GM23338 (cell line): ENCODE measurements around the gene FAM53B. TPM values are rescaled to one million over a fixed set of nuclear protein-coding genes. Genes with fewer than 3 reads are reported as not detected.

ENCODE experiments used
- ATAC-seq: fragments of 200-7000 bp; cut with Tn5 transposase; 3 replicates; pipeline ENCODE4 v1.9.1; 2020
- DNase-seq: peaks from one replicate; pipeline ENCODE4 v3.0.0-alpha.2; 2015; ENCODE audit warnings: low spot score
- H2AFZ ChIP-seq: fragments of 200-600 bp; sonication (generic); 2 replicates; pipeline ENCODE4 v1.8.0; 2016; ENCODE audit warnings: antibody characterized with exemption, mild to moderate bottlenecking, moderate library complexity
- H3F3A ChIP-seq: fragments of 200-600 bp; sonication (generic); replicated peaks from 2 replicates; pipeline ENCODE4 v1.8.0; 2017; ENCODE audit warnings: antibody characterized with exemption, mixed run types, low read depth
- H3K27ac ChIP-seq: fragments of 200-600 bp; sonication (generic); 2 replicates; pipeline ENCODE4 v1.6.1; 2016; ENCODE audit warnings: low read depth
- H3K27me3 ChIP-seq: fragments of 200-600 bp; sonication (generic); 2 replicates; pipeline ENCODE4 v1.8.0; 2016; ENCODE audit warnings: mild to moderate bottlenecking, mixed run types, moderate library complexity; ENCODE audit not compliant: insufficient read depth
- H3K36me3 ChIP-seq: fragments of 200-600 bp; sonication (generic); 2 replicates; pipeline ENCODE4 v1.8.0; 2016; ENCODE audit warnings: mild to moderate bottlenecking; ENCODE audit not compliant: insufficient read depth
- H3K4me1 ChIP-seq: fragments of 200-600 bp; sonication (generic); 2 replicates; pipeline ENCODE4 v1.8.0; 2016; ENCODE audit warnings: mild to moderate bottlenecking, moderate library complexity; ENCODE audit not compliant: insufficient read depth
- H3K4me2 ChIP-seq: fragments of 200-600 bp; sonication (generic); 2 replicates; pipeline ENCODE4 v1.7.1; 2017; ENCODE audit warnings: mixed run types
- H3K4me3 ChIP-seq: fragments of 200-600 bp; sonication (generic); 2 replicates; pipeline ENCODE4 v1.6.1; 2016; ENCODE audit warnings: mixed run types
- H3K79me2 ChIP-seq: fragments of 200-600 bp; sonication (generic); replicated peaks from 2 replicates; pipeline ENCODE4 v1.8.0; 2017; ENCODE audit warnings: mild to moderate bottlenecking; ENCODE audit not compliant: insufficient read depth
- H3K9me2 ChIP-seq: fragments of 200-600 bp; sonication (generic); 2 replicates; pipeline ENCODE4 v1.8.0; 2017; ENCODE audit not compliant: insufficient read depth
- H4K20me1 ChIP-seq: fragments of 200-600 bp; sonication (generic); replicated peaks from 2 replicates; pipeline ENCODE4 v1.8.0; 2017; ENCODE audit warnings: mild to moderate bottlenecking; ENCODE audit not compliant: insufficient read depth
- H3K27ac Mint-ChIP-seq: 2 replicates; pipeline ENCODE4 v1.8.0; 2020; ENCODE audit warnings: inconsistent platforms, mild to moderate bottlenecking, moderate library complexity, mixed read lengths
- H3K27me3 Mint-ChIP-seq: 3 replicates; pipeline ENCODE4 v1.8.0; 2022; ENCODE audit warnings: low read depth, mild to moderate bottlenecking, moderate library complexity, mixed read lengths, inconsistent platforms; ENCODE audit not compliant: insufficient read depth, poor library complexity
- H3K36me3 Mint-ChIP-seq: 3 replicates; pipeline ENCODE4 v1.8.0; 2021; ENCODE audit warnings: low read depth, mild to moderate bottlenecking, inconsistent platforms, moderate library complexity, mixed read lengths
- H3K4me1 Mint-ChIP-seq: 3 replicates; pipeline ENCODE4 v1.8.0; 2020; ENCODE audit warnings: mild to moderate bottlenecking, inconsistent platforms, mixed read lengths
- H3K4me3 Mint-ChIP-seq: 3 replicates; pipeline ENCODE4 v1.8.0; 2021; ENCODE audit warnings: moderate library complexity, mild to moderate bottlenecking, inconsistent platforms, mixed read lengths
- H3K9me3 Mint-ChIP-seq: 3 replicates; pipeline ENCODE4 v1.8.0; 2020; ENCODE audit warnings: moderate library complexity, mild to moderate bottlenecking, inconsistent platforms, mixed read lengths
- CREB1 ChIP-seq: fragments of 250-450 bp; sonication (Bioruptor Pico); IDR thresholded peaks from 2 replicates; pipeline ENCODE4 v1.5.0; 2020; ENCODE audit warnings: low read depth, mild to moderate bottlenecking, moderate library complexity
- EZH2 ChIP-seq: fragments of 200-600 bp; sonication (generic); IDR thresholded peaks from one replicate; pipeline ENCODE4 v1.8.0; 2017; ENCODE audit warnings: antibody characterized with exemption, mild to moderate bottlenecking, low read depth; ENCODE audit not compliant: unreplicated experiment
- EZH2phosphoT487 ChIP-seq: fragments of 200-600 bp; sonication (generic); IDR thresholded peaks from one replicate; pipeline ENCODE4 v1.8.1; 2018; ENCODE audit warnings: antibody characterized with exemption; ENCODE audit not compliant: unreplicated experiment
- NANOG ChIP-seq: IDR thresholded peaks from 2 replicates; pipeline ENCODE4 v1.6.1; 2016; ENCODE audit warnings: antibody characterized with exemption, borderline replicate concordance
- POLR2AphosphoS5 ChIP-seq: IDR thresholded peaks from 2 replicates; pipeline ENCODE4 v1.6.1; 2016; ENCODE audit warnings: antibody characterized with exemption, low read depth
- ZNF114 ChIP-seq: fragments of 250-450 bp; sonication (Bioruptor Pico); IDR thresholded peaks from 2 replicates; pipeline ENCODE4 v1.5.0; 2020; ENCODE audit warnings: mild to moderate bottlenecking, moderate library complexity
- ZNF331 ChIP-seq: fragments of 250-450 bp; sonication (Bioruptor Pico); IDR thresholded peaks from 2 replicates; pipeline ENCODE4 v1.5.0; 2020; ENCODE audit warnings: low read depth, mild to moderate bottlenecking, moderate library complexity
- polyA plus RNA-seq: library from polyadenylated mRNA; unstranded; fragments of >200 nt; fragmentation: Nextera tagmentation; extraction: Ambion mirVana; gene quantifications from 2 replicates; pipeline ENCODE4 v1.2.1, GENCODE V29; 2016
- total RNA-seq: library from RNA; depleted of rRNA; stranded (reverse); fragments of >200 nt; shearing (Covaris generic); gene quantifications from 2 replicates; pipeline ENCODE4 v1.2.3, GENCODE V29; 2014
- TF ChIP-seq, protein P1 (sequence below): IDR thresholded peaks from 2 replicates; pipeline ENCODE4 v1.6.1; 2016; ENCODE audit warnings: antibody characterized with exemption
- TF ChIP-seq, protein P2 (sequence below), 2 experiments: fragments of 200-600 bp in 1 of 2; sonication (generic) in 1 of 2; conservative IDR thresholded peaks; 2 replicates each; pipeline versions ENCODE4 v1.5.1 to v1.6.1; 2016 to 2017; ENCODE audit warnings: antibody characterized with exemption in 2 of 2, low read depth in 2 of 2, mild to moderate bottlenecking in 2 of 2, moderate library complexity in 1 of 2
- TF ChIP-seq, protein P3 (sequence below): fragments of 250-450 bp; sonication (Bioruptor Pico); IDR thresholded peaks from 2 replicates; pipeline ENCODE4 v1.5.0; 2020; ENCODE audit warnings: mild to moderate bottlenecking, moderate library complexity

Gene FAM53B
- total and polyA plus RNA-seq, 2 experiments from 2014 or later = 3.0 to 20.3 TPM

DNA sequence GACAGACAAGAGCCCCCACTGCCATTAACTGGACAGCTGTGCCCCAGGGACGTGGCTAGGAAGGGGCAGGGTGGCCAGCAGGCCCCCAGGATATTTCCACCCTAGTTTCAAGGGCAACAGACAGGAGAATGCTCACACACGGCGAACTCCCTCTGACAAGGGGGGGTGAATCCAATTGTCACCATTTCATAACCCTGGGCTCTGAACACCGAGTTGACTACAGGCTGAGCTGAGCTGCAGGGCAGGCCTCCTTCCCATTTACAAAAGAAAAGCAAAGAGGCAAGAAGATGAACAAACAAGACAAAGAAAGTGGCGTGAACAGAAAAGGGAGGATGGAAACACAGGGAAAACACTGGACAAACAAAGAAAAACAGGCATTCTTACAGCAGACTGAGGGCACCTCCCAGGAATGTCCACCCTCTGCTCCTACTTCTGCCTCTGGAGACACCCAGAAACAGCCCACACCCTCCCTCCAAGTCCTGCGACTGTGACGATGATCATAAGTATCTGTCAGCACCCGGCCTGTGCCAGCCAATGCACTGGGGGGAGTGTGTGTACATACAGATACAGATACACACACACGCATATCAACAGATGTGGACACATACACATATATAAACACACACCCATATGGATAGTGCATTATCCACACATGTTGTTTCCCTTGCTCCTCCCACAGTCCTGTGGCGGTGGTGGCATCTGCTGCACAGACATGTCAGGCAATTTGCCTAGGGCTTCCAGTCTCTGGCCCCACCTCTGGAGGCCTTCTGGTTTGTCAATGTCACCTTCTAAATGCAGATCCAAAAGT is 66.2 kb downstream of the FAM53B start:
- ATAC-seq (no peak), DNase-seq (no peak)
- TF ChIP-seq, protein P1, sequence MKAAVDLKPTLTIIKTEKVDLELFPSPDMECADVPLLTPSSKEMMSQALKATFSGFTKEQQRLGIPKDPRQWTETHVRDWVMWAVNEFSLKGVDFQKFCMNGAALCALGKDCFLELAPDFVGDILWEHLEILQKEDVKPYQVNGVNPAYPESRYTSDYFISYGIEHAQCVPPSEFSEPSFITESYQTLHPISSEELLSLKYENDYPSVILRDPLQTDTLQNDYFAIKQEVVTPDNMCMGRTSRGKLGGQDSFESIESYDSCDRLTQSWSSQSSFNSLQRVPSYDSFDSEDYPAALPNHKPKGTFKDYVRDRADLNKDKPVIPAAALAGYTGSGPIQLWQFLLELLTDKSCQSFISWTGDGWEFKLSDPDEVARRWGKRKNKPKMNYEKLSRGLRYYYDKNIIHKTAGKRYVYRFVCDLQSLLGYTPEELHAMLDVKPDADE = no peak
- Histone ChIP-seq H3K4me2 (no peak overlapping the region), H3K27me3 (no peaks in the 10 kb centered on the region), H3K27ac (no peak overlapping the region), H3F3A (no peaks in the 10 kb centered on the region), H4K20me1 (no peaks in the 10 kb centered on the region), H3K9me2 (no peaks in the 10 kb centered on the region), H3K79me2 (no peaks in the 10 kb centered on the region; the same call in 1 of the 2 replicates), H3K4me1 (no peaks in the 10 kb centered on the region), H3K4me3 (no peak overlapping the region), H2AFZ (no peak overlapping the region), H3K36me3 (no peaks in the 10 kb centered on the region)
- no peak overlapping the region for H3K27ac Mint-ChIP-seq
- peaks cover 8% of the 10 kb centered on the region for H3K4me1 Mint-ChIP-seq
- peaks cover 3% of the 10 kb centered on the region for H3K27me3 Mint-ChIP-seq
- peaks cover 10% of the 10 kb centered on the region for H3K36me3 Mint-ChIP-seq
- no peaks in the 10 kb centered on the region for H3K9me3 Mint-ChIP-seq
- no peak overlapping the region for H3K4me3 Mint-ChIP-seq

DNA sequence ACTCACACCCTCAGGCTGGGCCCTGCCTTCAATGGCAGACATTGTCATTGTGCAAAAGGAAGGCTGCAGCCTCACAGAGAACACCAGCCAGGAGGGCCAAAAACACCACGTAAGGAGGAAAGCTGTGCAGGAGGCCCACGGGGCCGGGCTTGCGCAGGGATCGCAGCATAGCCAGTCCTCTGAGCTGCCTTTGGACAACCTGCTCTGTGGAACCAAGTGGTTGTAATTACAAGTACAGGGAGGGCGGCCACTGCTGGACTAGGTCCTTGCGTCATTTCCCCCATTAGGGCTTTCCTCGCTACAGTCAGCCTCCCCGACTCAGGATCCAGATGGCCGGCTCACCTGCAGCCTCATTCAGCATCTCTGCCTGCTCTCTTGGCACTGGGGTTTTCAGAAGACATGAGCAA is 66.9 kb downstream of the FAM53B start:
- H3K4me1 Mint-ChIP-seq = peaks cover 13% of the 10 kb centered on the region
- TF ChIP-seq ZNF114 (no peak), EZH2 (no peak), NANOG (no peak), EZH2phosphoT487 (no peak), CREB1 (CRISPR knock-in tag) (no peak), POLR2AphosphoS5 (no peak), ZNF331 (CRISPR knock-in tag) (no peak)
- TF ChIP-seq, protein P2, sequence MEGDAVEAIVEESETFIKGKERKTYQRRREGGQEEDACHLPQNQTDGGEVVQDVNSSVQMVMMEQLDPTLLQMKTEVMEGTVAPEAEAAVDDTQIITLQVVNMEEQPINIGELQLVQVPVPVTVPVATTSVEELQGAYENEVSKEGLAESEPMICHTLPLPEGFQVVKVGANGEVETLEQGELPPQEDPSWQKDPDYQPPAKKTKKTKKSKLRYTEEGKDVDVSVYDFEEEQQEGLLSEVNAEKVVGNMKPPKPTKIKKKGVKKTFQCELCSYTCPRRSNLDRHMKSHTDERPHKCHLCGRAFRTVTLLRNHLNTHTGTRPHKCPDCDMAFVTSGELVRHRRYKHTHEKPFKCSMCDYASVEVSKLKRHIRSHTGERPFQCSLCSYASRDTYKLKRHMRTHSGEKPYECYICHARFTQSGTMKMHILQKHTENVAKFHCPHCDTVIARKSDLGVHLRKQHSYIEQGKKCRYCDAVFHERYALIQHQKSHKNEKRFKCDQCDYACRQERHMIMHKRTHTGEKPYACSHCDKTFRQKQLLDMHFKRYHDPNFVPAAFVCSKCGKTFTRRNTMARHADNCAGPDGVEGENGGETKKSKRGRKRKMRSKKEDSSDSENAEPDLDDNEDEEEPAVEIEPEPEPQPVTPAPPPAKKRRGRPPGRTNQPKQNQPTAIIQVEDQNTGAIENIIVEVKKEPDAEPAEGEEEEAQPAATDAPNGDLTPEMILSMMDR (conservative IDR thresholded peaks at IDR 0.05; ENCODE audit: low read depth in 2 of 2) = no peak
- TF ChIP-seq, protein P3, sequence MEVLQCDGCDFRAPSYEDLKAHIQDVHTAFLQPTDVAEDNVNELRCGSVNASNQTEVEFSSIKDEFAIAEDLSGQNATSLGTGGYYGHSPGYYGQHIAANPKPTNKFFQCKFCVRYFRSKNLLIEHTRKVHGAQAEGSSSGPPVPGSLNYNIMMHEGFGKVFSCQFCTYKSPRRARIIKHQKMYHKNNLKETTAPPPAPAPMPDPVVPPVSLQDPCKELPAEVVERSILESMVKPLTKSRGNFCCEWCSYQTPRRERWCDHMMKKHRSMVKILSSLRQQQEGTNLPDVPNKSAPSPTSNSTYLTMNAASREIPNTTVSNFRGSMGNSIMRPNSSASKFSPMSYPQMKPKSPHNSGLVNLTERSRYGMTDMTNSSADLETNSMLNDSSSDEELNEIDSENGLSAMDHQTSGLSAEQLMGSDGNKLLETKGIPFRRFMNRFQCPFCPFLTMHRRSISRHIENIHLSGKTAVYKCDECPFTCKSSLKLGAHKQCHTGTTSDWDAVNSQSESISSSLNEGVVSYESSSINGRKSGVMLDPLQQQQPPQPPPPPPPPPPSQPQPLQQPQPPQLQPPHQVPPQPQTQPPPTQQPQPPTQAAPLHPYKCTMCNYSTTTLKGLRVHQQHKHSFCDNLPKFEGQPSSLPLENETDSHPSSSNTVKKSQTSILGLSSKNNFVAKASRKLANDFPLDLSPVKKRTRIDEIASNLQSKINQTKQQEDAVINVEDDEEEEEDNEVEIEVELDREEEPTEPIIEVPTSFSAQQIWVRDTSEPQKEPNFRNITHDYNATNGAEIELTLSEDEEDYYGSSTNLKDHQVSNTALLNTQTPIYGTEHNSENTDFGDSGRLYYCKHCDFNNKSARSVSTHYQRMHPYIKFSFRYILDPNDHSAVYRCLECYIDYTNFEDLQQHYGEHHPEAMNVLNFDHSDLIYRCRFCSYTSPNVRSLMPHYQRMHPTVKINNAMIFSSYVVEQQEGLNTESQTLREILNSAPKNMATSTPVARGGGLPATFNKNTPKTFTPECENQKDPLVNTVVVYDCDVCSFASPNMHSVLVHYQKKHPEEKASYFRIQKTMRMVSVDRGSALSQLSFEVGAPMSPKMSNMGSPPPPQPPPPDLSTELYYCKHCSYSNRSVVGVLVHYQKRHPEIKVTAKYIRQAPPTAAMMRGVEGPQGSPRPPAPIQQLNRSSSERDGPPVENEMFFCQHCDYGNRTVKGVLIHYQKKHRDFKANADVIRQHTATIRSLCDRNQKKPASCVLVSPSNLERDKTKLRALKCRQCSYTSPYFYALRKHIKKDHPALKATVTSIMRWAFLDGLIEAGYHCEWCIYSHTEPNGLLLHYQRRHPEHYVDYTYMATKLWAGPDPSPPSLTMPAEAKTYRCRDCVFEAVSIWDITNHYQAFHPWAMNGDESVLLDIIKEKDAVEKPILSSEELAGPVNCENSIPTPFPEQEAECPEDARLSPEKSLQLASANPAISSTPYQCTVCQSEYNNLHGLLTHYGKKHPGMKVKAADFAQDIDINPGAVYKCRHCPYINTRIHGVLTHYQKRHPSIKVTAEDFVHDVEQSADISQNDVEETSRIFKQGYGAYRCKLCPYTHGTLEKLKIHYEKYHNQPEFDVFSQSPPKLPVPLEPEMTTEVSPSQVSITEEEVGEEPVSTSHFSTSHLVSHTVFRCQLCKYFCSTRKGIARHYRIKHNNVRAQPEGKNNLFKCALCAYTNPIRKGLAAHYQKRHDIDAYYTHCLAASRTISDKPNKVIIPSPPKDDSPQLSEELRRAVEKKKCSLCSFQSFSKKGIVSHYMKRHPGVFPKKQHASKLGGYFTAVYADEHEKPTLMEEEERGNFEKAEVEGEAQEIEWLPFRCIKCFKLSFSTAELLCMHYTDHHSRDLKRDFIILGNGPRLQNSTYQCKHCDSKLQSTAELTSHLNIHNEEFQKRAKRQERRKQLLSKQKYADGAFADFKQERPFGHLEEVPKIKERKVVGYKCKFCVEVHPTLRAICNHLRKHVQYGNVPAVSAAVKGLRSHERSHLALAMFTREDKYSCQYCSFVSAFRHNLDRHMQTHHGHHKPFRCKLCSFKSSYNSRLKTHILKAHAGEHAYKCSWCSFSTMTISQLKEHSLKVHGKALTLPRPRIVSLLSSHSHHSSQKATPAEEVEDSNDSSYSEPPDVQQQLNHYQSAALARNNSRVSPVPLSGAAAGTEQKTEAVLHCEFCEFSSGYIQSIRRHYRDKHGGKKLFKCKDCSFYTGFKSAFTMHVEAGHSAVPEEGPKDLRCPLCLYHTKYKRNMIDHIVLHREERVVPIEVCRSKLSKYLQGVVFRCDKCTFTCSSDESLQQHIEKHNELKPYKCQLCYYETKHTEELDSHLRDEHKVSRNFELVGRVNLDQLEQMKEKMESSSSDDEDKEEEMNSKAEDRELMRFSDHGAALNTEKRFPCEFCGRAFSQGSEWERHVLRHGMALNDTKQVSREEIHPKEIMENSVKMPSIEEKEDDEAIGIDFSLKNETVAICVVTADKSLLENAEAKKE = no peak

More for the DNA sequence above, 66.9 kb downstream of the FAM53B start:
- H3K36me3 ChIP-seq = no peaks in the 10 kb centered on the region
- no peaks in the 10 kb centered on the region for H3K9me3 Mint-ChIP-seq
- H3K79me2 ChIP-seq = no peaks in the 10 kb centered on the region; the same call in 1 of the 2 replicates
- H3K4me2 ChIP-seq = no peak overlapping the region
- no peak overlapping the region for H3K27ac ChIP-seq
- ATAC-seq (no peak; the same call in 2 of the 3 replicates), DNase-seq (no peak)
- no peak overlapping the region for H3K27ac Mint-ChIP-seq
- H3K27me3 ChIP-seq = no peaks in the 10 kb centered on the region
- peaks cover 3% of the 10 kb centered on the region for H3K27me3 Mint-ChIP-seq
- no peak overlapping the region for H3K4me3 Mint-ChIP-seq
- no peak overlapping the region for H2AFZ ChIP-seq
- H3K4me3 ChIP-seq = no peak overlapping the region
- no peaks in the 10 kb centered on the region for H4K20me1 ChIP-seq
- no peaks in the 10 kb centered on the region for H3K4me1 ChIP-seq
- peaks cover 10% of the 10 kb centered on the region for H3K36me3 Mint-ChIP-seq
- H3F3A ChIP-seq = no peaks in the 10 kb centered on the region
- H3K9me2 ChIP-seq = no peaks in the 10 kb centered on the region
